GM19099 (cell line): Measurements from ENCODE around the gene PNLIPRP2.

Source experiments
- POLR2A ChIP-seq: IDR thresholded peaks from 3 replicates; pipeline ENCODE4 v1.6.1; 2011; ENCODE audit warnings: low read depth; ENCODE audit not compliant: insufficient read length; ENCODE audit errors: extremely low read depth

The PNLIPRP2 gene

GRCh38 chr10:116620423-116621400 lies at the start of gene PNLIPRP2:
TSS of gene PNLIPRP2 (plus strand) at chr10:116620953.
- no peak for TF ChIP-seq POLR2A

DNA sequence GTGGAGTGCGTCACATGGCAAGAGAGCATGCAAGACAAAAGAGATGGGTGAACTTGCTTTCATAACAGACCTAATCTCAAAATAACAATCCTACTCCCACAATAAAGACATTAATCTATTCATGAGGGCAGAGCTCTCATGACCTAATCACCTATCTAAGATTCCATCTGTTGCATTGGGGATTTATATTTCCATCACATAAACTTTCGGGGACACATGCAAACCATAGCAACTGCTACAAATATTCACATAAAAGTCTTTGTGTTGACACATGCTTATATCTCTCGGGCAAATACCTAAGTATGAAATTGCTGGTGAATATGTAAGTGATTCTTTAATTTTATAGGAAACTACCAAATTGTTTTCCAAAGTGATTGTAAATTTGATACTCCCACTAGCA lies 46.0 kb upstream of the PNLIPRP2 start:
- TF ChIP-seq POLR2A: no peak

DNA sequence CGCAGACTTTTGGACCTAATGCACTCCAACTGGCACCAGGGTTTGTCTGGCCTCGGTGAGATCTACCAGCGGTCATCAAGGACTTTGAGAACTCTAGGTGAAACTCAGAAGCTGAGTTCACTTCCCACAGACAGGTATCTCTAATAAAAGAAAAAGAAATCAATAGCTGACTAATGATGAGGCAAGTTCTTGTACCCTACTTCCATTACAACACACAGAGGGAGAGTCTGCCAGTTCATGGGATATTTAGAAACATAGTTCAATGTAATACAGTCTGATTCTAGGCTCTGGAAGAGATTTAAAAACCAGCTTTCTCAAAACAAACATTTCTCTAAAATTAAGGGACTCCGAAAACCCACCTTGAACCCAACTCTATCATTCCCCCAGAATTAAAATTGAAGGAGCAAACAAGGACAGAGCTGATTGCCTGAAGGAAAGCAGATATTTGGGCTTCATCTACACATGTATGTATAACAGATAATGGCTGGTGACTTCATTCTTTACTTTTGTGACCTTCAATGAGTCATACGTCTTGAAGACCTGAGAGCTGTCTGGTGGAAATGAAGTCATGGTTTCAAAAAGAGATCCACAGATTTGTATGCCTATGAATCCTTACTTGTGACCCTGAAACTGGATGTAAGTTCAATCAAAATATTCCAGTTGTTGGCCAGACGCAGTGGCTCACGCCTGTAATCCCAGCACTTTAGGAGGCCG lies 32.7 kb upstream of the PNLIPRP2 start:
- TF ChIP-seq POLR2A: no peak

DNA sequence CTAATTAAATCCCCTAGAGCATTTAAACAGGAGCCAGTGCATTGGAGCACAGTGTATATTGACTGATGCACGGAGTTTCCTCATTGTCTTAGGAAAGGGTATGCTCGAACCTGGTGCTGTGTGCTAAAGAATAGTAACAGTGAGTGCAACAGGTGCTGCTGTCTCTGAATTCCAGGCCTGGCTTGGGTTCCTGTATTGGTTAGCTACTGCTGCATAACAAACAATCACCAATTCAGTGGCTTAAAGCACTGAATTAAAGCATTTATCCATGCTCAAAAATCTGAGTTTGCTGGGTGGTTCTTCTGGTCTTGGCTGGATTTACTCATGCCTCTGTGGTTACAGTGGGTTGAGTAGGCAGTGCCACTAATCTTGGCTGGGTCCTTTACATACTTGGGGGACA lies 31.8 kb upstream of the PNLIPRP2 start:
- TF ChIP-seq POLR2A: no peak

DNA sequence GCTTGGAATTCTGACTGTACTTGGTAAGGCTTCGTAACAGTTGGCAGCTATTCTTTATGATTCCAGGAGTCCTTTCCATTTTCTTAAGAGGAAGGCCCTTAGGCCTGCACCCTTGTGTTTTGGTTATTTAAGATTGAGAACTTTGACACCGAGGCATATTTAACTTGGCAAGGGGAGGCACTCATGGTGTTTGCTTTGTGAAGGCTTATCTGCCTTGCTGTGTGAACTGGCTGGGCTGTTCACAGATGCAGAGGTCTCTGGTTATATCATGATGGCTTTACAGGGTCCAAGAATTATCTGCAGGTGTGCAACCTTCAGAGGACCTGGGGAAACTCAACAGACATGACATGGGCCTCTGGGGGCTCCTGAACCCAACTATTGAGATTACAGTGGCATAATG lies 30.8 kb upstream of the PNLIPRP2 start:
- TF ChIP-seq POLR2A: no peak

- TF ChIP-seq POLR2A: no peak
Observed at GRCh38 chr10:116590590-116591444, 29.9 kb upstream of the PNLIPRP2 start, which contains the start of gene PNLIPRP1. TSS of gene PNLIPRP1 (plus strand) at chr10:116590959. CDS start at chr10:116591130, 171 bp downstream.

DNA sequence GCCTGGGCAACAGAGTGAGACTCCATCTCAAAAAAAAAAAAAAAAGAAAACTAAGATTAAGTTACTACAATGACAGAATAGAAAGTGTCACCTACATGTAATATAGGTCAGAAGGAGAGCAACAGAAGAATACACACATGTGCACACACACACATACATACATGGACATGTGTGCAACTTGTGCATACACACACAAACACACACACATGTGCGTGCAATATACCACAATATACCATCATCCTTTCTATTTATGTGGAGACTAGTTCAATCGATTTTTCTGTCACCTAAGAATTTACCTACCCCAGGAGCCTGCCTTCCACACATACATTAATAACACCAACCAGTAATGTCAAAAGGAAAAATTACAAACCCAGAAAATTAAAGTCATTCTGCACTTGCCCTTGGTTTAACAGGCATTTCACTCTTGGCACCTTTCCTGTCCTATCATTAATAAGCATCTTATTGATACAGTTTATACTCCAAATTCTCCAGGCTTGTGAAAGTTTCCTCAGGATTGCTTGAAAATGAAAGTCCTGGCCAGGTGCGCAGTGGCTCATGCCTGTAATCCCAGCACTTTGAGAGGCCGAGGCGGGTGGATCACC lies 27.5 kb upstream of the PNLIPRP2 start:
- TF ChIP-seq POLR2A: no peak

DNA sequence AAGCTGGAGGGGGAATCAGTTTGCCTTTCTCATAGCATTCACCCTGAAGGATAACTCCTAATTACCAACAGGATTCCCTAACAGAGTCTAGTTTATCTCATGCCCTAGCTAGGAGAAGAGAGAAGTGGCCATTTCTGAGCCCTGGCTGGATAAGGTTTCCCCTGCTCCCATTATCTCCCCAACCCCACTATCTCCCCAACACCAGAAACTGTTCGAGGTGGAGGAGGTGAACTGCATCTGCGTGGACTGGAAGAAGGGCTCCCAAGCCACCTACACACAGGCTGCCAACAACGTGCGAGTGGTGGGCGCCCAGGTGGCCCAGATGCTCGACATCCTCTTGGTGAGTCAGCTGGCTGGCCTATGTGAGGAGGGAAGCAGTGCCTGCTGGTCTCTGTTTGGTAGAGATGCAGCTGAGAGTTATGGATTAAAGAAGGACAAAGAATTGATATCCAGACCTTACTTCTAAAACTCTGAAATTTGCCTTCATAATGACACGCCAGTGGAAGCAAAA lies 26.2 kb upstream of the PNLIPRP2 start:
- no peak for TF ChIP-seq POLR2A

DNA sequence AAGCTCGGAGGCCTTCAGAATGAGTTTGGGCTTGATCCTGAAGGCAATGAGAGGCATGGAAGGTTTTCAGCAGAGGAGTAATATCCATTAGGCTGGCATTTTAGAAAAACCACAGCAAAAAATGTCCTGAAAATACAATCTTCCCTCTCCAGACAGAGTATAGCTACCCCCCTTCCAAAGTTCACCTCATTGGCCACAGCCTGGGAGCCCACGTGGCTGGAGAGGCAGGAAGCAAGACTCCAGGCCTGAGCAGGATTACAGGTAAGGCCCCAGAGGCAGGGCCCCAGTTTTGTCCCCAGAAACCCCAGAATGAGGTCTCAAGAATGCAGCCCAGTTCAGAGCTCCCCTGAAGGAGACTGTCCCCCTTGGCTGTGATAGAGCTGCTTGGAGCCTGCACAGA lies 24.7 kb upstream of the PNLIPRP2 start:
- no peak for TF ChIP-seq POLR2A

GRCh38 chr10:116597543-116597942 lies 23.2 kb upstream of the PNLIPRP2 start:
- no peak for TF ChIP-seq POLR2A

DNA sequence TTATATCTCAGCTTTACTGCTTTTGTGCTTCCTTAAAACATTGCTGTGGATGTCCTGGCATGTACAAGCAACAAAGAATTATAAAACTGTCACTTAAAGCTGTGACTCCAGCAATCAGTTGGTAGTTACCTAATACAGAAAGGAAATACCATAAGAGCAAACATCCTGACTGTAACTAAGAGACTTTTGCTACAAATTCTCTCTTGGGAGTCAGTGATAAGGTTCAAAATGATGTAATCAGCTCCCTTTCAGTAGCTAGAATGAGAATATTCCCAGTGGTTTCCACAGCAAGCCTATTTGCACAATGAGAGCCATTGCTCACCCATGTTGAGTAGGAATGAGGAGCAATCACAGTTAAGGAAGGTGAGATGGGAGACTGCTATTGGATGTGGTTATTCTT lies 22.4 kb upstream of the PNLIPRP2 start:
- no peak for TF ChIP-seq POLR2A

DNA sequence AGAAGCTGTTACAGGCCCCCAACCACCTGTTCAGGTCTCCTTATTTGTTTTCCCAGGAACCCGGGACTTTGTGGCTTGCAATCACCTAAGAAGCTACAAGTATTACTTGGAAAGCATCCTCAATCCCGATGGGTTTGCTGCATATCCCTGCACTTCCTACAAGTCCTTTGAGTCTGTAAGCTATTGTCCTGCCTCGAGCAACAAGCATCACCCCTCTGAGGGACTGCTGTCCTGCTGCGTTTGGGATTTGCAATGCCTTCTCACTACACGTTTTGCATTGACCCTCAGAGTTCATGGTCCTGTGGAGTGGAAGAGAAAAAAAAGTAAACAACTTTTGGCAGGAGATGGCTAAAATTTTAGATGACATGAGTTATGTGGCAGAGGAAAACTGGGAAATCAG lies 20.8 kb upstream of the PNLIPRP2 start:
- no peak for TF ChIP-seq POLR2A

DNA sequence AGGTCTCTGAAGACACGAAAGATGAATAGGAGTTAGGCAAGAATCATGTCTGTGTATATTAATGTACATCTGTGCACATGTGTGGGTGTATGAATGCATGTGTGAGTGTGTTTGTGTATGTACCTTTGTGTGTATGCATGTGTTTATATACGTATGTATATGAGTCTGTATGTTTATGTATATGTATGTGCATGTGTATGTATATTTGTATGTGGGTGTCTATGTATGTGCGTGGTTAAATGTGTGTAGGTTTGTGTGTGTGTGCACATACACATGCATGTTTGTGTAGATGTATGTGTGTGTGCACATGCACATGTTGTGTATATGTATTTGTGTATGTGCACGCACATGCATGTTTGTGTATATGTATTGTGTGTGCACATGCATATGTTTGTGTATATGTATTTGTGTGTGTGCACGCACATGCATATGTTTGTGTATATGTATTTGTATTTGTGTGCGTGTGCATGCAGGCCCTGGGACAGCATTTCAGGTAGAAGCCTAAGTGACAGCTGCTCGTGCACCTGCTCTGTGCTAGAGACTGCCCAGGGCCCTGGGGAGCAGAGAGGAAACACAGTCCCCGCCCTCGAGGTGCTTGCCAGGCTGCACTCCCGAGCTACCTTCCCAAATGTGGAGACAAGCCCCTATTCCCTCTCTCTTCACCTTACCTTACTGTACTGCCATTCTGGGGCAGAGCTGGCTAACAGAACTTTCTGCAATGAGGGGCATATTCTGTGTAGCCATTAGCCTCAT lies 17.9 kb upstream of the PNLIPRP2 start:
- TF ChIP-seq POLR2A: no peak

DNA sequence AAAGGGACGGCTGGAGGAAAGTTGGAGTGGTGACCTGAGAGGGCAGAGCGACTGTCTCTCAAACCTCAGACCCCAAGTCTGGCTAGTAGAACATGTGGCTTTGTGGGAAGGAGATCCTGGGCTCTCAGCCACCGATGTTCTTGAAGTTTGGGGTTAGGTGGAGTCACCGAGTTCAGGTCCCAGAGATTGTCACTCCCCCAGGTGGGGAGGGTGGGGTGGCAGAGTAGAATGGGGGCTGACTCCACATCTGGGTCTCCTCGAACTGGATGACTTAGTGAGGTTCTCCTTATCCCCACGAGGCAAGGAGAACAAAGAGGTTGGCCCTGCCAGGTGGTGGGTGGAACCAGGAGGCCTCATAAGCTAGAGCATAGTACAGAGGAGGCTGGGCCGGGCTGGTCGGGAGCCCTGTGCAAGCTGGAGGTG lies 14.7 kb upstream of the PNLIPRP2 start:
- TF ChIP-seq POLR2A: no peak

DNA sequence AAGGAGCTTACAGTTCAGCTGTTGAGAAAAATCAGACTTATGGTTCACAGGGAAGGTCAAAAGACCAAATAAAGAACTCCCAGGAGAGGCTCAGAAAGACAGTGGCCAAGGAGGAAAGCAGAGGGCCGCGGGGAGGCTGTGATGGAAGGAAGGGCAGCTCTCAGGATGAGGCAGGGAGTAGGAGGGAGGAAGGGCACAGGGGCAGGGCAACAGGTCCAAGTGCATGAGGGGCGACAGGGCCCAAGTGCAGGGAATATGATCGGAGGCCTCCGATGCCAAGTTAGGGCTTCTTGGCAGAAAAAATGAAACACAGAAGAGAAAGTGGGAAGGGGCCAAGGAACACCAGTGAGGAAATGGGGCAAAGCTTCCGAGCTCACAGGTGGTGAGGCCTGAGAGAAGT lies 13.4 kb upstream of the PNLIPRP2 start:
- no peak for TF ChIP-seq POLR2A
